Activated T-helper 9 cell treated with anti-CD3 and anti-CD28 coated beads, Interleukin-2, amount 50 U/mL, for 16 hours (primary cell): ENCODE data around the gene MOB3A.

Experiments
- DNase-seq: peaks from one replicate; pipeline ENCODE4 v3.0.0-alpha.2; 2020; ENCODE audit warnings: low read depth

The MOB3A gene

DNA sequence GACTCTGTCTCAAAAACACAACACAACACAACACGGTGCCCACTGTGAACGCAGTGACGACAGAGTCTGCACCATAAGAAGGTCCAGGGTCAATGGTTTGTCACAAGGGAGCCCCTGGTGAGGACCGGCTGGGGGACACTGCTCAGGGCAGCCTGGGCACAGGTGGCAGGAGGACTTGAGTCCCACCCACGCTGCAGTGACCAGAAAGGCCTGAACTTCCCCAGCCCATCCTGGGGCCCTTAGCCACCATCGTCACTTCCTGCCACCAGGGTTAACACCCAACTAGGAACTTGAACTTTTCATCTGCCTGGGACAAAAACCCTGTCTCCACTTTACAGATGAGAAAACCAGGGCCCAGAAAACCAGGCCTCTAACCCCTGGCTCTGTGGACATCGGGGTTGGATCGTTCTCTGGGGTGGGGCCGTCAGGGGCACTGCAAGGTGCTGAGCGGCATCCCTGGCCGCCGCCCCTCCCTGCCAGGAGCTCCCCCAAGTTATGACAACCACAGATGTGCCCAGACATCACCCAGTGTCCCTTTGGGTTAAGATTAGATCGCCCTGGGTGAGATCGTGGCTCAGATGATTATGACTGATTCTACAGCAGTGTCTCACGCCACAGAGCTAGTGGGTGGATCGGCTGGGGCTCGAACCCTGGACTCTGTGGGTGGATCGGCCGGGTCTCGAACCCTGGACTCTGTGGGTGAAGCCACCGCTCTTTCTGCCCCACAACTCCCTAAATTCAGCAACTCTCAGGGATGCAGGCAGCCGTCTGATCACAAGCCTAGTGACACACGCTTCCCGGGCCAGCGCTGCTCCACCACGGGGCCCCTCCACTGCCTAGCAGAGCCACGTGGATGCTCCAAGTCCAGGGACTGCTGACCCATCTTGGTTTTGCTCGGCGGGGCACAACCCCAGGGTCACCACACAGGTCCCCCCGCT lies 14.0 kb downstream of the MOB3A start:
- no peak for DNase-seq

DNA sequence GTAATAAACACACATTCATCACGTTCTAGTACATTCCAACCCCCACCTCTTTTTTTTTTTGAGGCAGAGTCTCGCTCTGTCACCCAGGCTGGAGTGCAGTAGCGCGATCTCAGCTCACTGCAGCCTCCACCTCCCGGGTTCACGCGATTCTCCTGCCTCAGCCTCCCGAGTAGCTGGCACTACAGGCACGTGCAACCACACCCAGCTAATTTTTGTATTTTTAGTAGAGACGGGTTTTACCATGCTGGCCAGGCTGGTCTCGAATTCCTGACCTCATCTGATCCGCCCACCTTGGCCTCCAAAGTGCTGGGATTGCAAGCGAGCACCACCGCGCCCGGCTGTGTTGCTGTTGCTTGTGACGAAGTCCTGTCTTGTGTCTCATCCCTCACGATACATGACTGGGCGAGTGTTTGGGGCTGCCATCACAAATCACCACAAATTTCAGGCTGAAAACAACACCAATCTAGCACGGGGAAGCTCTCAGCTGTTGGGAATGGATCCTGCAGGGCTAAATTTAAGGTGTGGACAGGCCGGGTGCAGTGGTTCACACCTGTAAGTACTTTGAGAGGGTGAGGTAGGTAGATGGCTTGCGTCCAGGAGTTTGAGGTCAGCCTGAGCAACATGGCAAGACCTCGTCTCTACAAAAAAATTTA lies 15.7 kb downstream of the MOB3A start:
- DNase-seq = no peak

DNA sequence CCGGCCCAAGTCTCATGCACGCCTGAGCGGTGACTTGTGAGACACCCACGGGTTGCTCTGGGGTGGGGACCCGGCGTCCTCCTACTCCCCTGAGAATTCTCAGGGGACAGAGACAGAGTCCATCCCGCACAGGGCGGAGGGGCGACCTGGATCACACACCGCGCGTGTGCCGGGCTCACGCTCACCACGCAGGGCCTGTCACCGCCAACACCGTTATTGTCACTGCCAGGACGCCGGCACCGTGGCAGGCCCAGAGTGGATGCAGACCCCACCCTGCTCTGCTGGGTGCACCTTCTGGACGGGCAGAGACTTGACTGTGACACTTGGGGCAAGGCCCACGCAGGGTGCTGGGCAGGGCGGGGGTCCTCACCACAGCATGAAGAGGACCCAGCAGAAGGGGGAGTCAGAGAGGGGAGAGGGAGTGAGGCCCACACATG lies 16.2 kb downstream of the MOB3A start:
- DNase-seq = no peak

DNA sequence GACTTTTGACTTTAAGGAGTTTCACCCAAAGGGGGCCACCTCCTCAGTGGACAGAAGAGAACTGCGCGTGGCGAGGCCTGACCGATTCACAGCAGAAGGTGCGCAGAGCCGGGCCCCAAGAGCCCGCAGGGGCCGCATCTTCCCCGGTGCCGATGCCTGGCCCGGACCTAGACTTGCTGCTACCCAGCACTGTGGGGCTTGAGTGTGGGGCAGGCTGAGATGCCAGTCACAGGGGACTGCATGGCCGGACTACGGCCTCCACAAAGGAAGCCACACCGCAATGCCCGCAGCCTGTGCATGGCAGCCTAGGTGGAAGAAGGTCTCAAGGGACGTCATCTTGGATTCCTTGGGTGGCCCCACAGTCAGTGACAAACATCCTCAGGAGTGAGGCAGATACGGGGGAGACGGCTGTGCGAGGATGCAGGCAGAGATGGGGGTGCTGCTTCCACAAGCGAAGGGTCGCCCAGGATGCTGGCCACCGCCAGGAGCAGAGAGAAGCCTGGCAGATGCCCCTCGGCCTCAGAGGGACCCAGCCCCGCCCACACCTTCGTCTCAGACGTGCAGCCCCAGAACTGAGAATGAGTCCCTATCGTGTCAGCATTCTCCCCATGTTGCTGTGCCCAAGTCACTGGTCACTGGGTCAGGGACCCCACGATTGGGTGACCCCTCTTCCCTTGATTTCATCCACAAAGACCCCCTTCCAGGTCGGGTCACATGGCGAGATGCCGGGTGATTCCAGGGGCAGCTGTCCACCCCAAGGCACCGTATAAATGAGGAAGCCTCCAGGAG lies 16.9 kb downstream of the MOB3A start:
- no peak for DNase-seq

DNA sequence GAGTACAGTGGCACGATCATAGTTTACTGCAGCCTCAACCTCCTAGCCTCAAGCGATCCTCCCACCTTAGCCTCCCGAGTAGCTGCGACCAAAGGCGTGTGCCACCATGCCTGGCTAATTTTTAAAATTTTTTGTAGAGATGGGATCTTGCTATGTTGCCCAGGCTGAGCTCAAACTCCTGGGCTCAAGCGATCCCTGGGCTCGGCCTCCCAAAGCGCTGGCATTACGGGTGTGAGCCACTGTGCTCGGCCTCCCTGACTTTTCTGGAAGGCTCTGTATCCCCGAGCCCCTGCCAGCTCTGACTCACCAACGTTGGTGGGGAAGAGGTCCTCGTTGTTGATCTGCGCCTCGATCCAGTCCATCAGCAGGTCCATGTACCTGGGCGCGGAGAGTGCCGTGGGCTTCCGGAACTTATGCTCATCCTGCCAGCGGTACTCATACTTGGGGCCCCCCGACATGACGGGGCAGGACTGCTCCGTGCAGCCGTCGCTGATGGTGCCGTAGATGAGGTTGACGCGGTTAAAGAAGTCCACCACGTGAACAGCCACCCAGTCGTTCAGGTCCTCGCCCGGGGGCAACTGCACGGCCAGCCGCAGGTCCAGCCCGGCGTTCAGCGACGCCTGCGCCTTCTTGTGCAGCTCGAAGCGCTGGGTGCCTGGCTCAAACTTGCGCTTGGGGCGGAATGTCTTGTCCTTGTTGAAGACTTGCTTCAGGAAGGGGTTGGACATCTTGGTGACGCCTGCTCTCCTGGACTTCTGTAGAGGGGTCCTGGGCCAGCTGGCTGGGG lies 18.1 kb downstream of the MOB3A start:
- DNase-seq = no peak

DNA sequence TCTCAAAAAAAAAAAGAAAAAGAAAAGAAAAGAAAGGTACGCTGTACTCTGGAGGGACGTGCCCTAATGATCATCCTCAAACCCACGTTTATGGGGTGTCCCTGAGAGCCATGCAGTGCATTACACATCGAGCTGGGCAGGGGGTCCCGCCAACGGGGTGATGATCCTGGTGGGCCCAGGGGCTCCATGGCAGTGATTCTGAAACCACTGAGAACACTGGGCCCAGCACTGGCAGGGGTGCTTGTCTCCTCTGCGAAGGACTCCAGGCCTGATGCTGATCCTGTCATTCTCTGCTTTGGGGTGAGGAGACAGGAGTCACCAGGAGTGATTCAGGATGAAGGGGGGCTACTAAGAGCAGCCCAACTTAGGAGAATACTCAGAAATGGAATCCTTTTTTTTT lies 18.7 kb downstream of the MOB3A start:
- DNase-seq = no peak

DNA sequence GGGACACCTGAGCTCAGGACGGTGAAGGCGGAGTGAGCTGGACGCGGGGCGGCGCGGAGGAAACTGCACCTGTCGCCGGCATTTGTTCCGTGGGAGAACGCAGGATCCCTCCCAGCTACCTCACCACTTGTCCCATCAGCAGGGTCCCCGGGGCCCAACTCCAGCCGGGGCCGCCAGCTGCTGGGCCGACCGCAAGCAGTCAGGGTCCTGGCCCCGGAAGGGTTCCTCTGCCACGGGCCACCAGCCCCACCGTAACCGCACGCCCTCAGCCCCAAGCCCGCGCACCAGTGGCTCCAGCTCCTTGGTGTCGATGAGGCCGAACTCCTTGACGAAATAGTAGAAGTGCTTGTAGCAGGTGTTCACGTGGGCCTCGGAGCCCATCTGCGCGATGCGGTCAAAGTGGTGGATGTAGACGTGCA lies 19.6 kb downstream of the MOB3A start:
- no peak for DNase-seq

DNA sequence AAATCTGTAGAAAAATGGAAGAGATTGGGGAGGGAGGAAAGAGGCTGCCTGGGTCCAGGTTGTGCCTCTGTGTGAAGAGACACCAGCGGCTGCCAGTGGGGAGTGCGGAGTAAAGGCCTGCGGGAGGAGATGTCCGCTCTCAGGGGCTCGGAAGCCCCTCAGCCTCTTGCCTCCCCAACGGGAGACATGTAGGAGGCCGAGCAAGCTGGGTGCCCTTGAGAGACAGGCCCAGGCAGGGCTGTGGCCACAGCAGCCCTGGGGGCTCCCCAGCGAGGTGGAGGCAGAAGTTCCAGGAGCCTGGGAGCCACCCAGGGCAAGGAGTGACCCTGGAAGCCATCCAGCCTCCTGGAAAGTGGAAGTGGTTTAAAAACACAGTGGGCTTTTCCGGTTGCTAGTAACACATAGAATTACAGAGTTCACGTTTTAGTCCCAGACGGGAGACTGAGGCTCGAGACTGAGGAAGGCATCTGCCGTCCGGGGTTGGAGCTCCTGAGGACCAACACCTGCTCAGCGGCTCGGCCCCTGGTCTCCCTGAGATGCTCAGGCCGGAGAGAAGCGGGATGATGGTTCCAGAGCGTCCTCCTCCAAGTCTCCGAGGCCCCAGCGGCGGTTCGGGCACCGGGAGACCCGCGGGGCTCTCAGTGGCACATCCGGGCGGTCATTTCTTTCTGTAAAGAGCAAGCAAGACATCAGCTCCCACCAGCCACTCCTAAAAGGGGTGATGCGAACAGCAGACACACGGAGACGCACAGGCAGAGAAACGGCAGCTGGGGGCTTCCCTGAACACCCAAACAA lies 23.2 kb downstream of the MOB3A start:
- no peak for DNase-seq

DNA sequence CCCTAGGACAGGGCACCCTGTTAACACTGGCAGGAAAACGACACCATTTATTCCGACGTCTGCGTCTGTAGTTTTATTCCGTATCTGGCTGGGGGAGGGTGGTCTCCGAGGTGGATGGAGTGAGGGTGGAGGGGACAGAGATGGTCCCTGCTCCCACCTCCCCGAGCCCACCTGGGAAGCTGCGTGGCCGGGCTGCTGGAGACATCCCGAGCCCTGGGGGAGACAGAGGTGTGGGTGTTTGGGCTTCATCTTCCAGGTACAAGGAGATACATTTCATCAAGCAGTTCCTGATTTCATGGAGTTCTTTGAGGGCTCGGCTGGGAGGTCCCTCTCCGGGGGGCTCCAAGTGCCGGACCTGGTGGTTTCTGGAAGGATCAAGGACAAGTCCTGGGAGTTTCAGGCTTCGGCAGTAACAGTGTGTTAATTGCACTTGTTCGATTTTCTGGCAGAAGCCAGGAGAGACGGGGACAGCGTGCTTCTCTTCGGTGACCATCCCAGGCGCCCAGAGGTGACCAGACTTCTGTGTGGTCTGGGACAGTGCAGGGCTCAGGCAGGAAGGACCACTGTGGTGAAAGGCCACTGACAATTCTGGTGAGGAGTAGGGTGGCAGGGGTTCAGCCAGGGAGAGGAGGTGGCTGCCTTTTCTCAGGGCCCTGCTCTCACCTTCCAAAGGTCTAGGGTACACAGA lies 25.0 kb downstream of the MOB3A start:
- no peak for DNase-seq

DNA sequence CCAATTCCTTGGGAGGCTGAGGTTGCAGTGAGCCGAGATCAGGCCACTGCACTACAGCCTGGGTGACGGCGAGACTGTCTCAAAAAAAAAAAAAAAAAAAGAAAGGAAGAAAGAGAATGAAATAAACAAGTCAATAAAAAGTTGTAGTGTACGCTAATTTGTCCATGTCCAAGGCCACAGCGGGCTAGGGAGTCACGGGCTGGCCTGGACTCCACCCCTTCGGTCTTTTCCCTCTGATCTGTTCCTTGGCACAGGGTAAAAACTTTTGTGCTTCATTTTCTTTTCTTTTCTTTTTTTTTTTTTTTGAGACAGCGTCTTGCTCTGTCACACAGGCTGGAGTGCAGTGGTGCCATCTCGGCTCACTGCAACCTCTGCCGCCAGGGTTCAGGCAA lies 25.7 kb downstream of the MOB3A start:
- DNase-seq = no peak

DNA sequence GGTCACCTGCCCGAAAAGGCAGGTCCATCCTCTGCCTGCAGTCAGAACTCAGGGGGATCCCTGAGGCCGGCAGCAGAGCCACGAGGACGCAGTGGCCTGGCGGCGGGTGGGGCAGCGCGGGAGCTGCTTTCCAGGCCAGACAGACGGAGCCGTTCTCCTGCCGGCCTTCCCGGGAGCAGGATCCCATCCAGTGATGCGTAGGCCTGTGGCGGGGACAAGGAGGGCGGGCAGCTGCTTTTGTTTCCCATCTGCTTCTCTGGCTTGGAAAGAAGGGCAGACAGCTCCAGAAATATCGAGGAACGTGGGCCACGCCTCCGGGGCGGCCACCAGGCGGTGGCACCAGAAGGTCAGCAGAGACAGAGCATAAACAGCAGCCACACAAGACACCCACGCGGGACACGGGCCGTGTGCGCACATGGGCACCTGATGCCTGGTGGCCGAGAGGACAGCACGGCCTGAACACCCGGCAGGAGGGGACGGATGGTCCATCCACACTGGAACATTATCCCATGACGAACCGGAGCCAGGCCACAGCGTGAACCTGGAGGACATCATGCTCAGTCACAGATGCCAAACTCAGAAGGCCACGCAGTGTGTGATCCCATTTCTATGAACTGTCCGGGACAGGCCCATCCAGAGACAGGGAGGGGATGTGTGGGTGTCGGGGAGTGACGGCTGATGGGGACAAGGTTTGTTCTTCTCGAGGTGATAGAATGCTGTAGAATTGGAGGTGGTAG lies 31.2 kb downstream of the MOB3A start:
- no peak for DNase-seq

DNA sequence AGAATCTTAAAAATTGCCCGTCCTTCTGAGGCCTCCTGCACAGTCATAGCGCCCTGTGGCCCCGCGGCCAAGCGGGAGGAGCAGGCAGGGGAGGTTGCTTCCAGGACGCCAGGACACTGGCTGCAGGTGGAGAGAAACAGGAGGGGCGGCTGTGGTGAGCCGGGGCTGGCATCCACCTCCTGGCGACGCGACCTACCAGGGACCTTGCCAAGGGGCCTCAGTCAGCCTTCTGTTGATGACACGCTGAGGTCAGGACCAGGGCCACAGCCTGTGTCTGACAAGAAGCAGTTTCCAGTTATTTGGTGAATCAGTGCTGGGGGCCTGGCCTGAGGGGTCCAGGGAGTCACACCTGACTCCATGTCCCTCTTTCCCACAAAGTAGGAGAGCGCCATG lies 31.7 kb downstream of the MOB3A start:
- DNase-seq = no peak

DNA sequence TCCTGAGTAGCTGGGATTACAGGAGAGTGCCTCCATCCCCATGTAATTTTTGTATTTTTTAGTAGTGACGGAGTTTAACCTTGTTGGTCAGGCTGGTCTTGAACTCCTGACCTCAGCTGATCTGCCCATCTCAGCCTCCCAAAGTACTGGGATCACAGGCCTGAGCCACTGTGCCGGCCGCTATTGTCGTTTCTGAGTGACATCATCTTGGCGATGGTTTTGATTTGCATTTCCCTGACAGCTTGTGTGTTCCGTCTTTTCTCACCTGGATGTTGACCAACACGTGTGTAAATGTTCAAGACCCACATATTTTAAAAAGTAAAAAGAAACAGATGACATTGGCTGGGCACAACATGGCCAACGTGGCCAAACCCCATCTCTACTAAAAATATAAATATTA lies 32.3 kb downstream of the MOB3A start:
- no peak for DNase-seq

DNA sequence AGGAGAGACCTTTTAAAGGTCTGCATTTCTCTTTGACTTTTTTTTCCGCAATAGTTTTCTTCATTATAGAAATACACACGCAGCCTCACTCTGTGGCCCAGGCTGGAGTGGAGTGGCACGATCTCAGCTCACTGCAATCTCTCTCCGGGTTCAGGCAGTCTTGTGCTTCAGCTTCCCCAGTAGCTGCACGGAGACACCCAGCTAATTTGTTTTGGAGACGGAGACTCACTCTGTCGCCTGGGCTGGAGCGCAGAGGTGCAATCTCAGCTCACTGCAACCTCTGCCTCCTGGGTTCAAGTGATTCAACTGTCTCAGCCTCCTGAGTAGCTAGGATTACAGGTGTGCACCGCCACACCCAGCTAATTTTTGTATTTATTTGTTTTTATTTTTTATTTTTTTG lies 33.4 kb downstream of the MOB3A start:
- DNase-seq = no peak

DNA sequence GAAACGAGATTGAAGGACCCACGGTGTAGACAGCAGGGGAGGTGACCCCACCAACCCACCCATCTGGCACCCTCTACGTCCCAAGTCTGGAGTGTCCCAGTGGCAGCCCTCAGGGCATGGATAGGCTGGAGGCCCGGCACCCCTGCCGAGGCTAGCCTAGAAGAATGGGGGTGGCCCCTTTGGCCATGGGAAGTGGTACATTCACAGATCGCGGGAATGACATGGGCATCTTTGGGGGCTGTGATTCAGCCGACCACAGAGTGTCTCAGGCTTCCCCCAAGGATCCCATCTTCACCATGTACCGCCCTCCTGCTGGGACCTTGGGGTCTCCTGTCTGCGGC lies 33.8 kb downstream of the MOB3A start:
- no peak for DNase-seq

DNA sequence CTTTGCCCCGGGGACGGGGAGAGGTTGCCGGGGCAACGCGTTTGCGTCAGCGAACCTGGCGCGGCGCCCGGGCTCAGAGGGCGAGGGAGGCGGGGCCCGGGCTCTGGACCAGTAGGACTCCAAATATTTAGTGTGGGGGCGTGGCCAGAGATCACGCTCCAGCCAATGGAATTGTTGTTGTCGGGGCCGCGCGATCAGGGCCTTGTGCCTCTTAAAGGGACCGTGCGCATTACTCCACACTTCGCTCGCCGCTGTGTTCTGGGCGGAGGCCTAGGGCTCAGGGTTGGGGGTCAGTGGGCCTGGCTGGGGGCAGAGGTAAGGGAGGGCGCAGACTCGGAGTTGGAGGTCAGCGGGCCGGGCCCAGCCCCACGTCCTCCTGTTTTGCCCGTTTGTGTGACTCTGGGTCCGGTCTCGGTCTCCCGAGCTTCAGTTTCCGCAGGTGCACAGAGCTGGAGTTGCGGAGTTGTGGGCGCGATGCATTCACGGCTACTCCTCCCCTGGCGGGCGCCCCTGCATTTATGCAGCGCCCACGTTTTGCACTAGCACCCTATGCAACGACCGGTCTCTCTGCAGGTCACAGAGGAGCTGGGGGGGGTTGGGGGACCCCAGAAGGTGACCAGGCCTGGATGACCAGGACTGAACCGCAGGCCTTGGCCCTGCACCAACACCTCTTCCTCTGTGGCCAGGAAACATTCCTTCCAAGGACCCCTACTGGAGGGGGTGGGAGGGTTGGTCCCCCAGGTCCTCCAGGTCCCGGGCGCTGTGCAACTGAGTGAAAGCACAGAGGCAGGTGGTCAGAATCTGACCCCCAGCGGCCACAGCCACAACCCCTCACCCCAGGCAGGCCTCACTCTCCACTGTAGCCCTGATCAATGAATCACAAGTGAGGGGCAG lies 34.4 kb downstream of the MOB3A start:
- peak; percentile 100 for DNase-seq

DNA sequence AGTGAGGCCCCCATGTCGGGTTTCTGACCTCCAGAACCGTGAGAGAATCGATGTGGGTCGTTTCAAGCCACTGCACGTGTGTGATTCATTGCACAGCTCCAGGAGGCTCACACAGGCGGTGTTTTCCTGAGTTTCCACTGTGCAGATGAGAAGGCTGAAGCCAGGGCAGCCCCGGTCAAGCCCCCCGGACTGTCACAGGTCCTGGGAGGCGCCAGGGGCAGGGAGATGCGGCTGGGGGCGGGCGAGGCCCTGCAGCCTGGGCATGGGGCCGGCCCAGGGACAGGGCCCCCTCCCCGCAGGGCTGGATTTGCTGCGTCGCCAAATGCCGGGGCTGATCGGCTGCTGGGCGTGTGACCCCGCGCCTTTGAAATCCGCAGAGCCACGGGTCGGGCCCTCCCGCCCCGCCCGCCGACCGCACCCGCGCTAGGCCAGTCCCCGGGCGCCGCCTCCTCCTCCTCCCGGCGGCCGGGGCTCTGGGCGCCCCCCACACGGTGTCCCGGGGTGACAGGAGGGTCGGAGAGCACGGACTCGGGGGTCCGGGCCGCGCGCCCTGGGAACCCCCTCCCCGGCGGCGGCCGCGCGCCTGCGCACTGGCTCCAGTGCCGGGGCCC lies 35.1 kb downstream of the MOB3A start:
- DNase-seq = peak; percentile 33

DNA sequence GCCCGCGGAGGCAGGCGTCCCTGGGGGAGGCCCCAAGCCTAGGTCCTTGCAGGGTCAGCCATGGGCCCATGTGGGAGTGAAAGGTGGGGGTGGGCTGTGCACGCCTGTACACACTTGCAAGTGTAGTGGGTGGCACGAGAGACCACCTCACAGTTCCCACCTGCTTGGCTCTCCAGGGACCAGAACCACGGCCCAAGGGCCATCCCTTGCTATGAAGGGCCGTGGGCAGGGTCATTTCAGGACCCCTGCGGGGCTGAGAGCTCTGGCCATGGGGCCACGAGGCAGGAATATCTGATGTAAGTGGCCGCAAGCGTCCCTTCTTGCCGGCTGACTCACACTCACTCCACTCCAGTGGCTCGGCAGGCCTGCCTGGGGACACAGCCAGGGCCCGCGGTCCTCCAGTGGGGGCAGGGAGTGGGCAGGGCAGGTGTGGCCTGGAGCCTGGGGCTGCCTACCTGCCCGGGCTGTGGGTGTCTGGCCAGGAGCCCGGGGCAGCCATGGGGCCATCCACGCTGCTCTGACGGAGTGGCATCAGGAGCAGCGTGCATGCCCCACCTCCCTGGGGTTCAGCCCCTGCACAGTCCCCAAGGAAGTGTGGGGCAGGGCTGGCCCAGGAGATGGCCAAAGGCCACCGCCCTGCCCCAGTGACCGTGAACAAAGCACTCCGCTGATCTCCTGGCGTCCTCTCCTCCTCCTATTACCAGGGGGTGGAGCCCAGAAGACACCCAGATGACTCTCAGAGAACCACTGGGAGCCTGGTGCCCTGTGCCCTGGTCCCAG lies 36.5 kb downstream of the MOB3A start:
- DNase-seq = no peak
